Stimulated activated CD8-positive, alpha-beta memory T cell treated with anti-CD3 and anti-CD28 coated beads, Interleukin-12 subunit alpha, Interleukin-12 subunit beta, amount 100 ng/mL, for 1 hour (primary cell): ENCODE measurements around the gene LGALS16.
"Not testable (repeated sequence)": the region's sequence is repeated elsewhere in the genome, so short reads cannot be mapped to it uniquely, and the experiment has no call there.

Source experiments
- DNase-seq: peaks from one replicate; pipeline ENCODE4 v3.0.0-alpha.2; 2020; ENCODE audit warnings: low read depth

LGALS16 gene

DNA sequence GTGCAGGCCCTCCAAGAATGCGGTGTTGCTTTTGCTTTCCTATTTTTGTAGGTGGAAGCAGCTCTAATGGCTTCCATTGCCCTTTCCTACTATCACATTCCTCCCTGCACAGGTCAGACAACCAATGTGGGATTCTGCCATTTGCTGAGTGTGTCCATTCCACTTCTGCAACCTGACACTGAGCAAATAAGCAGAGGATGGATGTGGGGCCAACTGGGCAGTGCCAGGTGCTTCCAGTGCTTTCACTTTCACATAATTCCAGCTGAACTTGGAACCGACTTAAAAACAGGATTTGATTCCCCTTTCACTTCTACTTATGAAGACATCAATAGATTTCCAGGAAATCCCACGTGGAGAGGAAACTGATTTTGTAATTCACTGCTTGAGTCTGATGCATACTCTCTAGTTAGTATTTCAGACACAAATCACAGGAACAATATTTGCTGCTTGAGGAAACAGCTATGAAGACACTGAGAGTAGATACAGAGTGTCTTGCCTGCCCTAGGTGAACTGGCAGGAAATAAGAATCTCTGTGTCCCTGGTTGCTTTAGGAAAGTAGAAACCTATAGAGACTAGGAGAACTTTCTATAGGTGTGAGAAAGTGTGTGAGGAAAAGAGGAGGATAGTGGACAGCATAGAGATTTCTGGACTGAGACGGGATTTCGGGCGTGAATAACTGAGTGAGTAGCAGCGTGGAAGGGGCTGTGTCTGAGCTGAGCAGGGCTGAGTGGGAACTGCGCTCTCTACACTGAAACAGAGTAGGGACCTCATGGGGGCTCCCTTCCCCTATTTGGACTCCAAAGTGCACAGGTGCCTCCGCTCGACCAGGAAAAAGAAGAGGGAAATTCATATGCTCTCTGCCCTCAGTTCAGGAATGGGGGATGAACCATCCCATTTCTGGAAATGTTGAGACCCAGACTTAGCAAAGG lies 22.5 kb downstream of the LGALS16 start:
- no peak for DNase-seq

DNA sequence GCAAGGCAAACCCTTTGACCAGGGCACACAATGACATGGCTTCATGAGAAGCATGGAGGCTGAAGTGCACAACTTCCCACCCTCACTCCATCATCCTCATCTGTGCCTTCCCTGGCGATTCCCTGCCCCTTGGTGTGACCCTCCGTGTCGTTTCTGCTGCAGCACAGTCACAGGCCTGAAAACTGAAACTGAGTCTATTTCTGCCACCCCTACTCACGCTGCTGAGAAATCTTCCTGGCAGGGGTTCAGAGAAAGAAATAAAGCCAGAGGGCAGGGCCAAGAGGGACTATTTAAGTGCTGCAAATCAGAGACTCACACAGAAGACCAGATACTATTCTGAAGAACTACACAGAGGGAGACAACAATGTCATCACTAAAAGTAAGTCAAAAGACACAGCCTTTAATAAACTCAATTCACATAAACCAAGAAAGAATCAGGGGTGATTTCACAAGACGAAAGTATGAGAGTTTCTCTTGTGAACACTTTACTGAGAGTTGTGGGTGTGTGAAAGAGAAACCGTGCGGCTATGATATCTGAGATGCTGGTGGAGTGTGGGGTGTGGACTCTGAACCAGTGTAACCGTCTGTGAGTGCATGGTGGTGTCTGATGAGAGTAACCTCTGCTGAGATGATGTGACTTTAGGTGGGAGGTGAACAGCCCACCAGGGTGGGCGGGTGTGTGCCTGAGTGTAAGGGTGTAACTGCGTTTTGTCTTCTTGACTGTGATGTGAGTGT lies 23.5 kb downstream of the LGALS16 start:
- DNase-seq, result no peak

DNA sequence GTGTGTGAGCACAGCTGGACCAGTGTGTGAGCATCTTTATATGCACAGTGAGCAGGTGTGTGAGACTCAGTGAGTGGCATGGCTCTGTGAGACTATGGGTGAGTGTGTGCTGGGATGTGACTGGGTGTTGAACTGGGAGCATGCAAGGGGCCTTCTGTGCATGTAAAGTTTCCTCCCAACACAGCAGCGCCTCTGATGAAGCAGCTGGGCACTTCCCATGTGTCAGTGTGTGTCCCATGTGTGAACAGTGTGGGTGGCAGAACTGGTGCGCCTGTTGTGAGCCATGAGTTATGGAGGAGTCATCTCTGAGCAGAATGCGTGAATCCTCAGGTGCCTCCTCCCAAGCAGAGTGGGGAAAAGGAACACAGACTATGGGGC lies 24.1 kb downstream of the LGALS16 start:
- DNase-seq, result no peak

DNA sequence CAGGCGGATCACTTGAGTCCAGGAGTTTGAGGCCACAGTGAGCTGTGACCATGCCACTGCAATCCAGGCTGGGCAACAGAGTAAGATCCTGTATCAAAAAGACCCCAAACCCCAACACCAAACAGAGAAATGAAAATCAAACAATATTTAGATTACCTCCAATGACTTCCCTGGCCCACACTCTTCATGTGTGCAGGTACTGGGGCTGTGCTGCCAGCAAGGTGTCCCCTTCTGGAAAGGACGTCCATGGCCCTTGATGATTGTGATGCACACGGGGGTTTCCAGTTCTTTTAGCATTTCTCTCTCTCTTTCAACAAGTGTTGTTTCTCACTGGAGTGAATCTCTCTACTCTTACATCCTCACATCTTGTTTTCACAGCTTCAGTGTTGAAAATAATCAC lies 24.9 kb downstream of the LGALS16 start:
- no peak for DNase-seq

DNA sequence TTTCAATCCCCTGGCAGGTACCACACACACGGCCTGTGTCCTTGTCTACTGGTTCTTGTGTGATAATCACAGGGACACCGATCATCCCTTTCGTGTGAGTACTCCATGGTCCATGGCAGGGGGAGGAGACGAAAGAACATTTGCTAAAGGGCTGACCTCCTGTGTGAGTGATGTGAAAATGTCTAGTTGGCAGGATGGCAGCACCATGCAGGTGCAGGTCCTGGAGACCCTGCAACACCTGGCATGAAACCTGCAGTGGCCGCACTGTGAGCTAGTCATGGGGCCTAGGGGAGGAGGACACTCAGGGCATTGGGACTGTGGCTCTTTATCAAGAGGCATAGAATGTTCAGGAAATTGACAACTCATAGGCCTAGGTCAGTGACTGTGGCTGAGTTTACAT lies 25.7 kb downstream of the LGALS16 start:
- DNase-seq, result no peak

DNA sequence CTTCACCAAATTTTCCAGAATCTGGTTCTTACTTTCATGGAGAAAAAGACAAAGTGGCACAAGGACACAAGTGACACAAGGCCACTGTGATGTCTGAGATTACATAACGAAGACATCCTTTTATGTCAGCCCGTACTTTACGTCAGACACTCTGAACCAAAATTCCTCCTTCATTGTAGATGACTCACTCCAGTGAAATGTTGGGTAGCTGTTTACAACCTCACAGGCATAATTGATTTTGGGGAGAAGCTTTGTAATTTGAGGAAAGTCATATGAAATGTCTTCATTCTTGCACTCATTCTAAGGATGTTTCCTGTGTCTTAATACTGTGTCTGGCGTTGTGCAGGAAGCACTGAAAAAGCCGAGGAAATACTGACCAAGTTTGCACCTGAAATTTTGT lies 28.6 kb downstream of the LGALS16 start:
- no peak for DNase-seq

DNA sequence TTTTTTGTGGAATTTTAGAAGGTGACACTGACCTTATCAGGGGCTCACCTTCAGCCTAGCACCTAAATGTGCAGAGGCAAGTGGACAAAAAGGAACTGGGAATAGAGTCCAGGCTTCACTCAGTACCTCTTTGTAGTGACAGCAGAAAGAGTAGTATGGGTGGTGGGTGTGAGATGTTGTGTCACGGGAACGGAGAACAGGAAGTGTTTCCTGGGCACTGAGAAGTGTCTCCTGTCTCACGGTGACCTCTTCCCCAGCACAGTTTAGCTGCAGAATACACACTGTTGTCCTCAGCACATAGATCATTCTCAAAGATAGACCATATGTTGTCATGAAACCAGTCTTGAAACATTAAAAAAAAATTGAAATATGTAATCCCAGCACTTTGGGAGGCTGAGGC lies 31.0 kb downstream of the LGALS16 start:
- no peak for DNase-seq

DNA sequence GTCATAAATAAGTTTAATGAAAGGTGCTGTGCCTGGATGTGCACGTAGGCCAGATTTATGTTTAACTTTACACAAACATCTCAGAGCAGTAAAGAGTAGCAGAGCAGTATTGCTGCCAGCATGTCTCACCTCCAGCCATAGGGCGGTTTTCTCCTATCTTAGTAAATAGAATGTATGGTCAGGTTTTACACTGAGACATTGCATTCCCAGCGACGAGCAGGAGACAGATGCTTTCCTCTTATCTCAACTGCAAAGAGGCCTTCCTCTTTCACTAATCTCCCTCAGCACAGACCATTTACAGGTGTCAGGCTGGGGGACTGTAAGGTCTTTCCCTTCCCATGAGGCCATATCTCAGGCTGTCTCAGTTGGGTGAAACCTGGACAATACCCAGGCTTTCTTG lies 32.9 kb downstream of the LGALS16 start:
- DNase-seq, result not testable (repeated sequence)

DNA sequence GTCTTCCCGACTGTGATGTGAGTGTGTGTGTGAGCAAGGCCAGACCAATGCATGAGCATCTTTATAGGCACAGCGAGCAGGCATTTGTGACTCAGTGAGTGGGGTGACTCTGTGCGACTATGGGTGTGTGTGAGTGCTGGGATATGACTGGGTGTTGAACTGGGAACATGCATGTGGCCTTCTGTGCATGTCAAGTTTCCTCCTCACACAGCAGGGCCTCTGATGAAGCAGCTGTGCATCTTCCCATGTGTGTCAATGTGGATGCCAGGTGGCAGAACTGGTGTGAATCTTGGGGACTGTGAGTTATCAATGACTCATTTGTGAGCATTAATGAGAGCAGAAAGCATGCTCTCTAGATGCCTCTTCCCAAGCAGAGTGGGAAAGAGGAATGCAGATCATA lies 36.5 kb downstream of the LGALS16 start:
- DNase-seq, result no peak

DNA sequence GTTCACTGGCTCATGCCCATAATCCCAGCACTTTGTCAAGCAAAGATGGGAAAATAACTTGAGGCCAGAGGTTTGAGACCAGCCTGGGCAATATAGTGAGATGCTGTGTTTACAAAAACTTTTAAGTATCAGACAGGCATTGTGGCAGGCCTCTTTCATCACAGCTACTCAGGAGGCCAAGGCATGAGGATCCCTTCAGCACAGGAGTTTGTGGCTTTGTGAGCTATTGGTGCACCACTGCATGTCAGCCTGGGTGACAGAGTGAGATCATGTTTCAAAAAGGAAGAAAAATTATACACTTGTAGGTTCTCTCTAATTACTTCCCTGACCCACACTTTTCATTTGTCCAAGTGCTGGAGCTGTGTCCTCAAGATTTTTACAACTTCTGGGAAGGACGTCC lies 37.1 kb downstream of the LGALS16 start:
- DNase-seq, result no peak

DNA sequence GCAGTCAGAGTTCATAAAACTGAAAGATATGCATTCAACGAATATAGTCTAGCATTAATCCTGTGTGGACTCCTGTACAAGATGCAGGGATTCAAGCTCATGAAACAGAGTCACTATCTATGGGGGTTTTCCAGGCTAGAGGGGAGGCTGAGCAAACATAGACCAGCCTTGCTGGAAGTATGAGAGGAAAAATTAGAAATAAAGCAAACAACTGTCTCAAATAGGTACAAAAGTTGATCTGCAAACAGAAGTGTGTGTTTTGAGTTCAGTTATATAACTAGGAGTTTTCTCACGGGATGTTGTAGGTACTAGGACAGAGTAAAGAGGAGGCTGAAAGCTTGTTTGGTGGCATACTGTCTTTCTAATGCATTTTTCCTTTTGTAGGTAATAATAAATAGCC lies 40.0 kb downstream of the LGALS16 start:
- DNase-seq, result no peak

DNA sequence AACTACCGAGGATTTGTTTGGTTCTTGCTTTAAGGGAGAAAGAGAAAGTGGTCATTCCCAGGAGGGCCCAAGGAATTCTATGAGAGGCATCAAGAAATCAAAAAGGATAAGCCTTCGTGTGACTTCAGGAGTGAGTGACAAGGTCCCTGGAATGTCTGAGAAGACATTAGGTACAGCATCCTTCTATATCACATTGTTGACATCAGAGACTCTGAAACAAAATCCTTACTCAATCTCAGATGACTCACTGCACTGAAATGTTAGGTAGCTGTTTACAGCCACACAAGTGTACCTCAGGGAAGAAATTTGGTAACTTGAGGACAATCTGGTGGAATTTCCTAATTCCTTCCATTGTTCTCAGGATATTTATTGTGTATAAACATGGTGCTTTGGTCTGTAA lies 40.7 kb downstream of the LGALS16 start:
- no peak for DNase-seq

DNA sequence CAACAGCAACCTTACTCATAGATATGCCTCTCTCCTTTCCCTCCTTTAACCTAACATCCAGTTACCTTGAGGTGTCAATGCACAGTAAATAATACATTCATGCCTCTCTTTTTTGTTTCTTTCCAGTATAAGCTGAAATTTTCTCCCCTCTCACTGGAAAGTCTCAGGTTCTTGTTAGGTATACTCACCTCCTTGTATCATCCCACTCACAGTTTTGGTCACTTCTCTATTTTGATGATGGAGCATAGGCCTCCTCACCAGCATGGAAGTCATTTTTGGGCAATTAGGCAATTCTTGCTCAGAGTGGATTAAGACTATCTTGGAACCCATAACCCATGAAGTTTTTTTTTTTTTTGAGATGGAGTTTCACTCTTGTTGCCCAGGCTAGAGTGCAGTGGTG lies 42.8 kb downstream of the LGALS16 start:
- DNase-seq, result no peak

DNA sequence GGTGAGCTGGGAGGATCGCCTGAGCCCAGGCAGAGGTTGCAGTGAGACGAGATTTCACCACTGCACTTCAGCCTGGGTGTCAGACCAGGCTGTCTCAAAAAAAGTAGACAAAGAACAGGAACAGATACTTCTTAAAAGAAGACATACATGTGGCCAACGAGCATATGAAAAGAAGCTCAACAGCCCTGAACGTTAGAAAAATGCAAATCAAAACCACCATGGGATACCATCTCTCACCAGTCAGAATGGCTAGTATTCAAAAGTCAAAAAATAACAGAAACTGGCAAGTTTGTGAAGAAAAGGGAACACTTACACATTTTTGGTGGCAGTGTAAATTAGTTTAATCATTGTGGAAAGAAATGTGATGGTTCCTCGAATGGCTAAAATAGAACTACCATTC lies 45.6 kb downstream of the LGALS16 start:
- DNase-seq, result no peak

DNA sequence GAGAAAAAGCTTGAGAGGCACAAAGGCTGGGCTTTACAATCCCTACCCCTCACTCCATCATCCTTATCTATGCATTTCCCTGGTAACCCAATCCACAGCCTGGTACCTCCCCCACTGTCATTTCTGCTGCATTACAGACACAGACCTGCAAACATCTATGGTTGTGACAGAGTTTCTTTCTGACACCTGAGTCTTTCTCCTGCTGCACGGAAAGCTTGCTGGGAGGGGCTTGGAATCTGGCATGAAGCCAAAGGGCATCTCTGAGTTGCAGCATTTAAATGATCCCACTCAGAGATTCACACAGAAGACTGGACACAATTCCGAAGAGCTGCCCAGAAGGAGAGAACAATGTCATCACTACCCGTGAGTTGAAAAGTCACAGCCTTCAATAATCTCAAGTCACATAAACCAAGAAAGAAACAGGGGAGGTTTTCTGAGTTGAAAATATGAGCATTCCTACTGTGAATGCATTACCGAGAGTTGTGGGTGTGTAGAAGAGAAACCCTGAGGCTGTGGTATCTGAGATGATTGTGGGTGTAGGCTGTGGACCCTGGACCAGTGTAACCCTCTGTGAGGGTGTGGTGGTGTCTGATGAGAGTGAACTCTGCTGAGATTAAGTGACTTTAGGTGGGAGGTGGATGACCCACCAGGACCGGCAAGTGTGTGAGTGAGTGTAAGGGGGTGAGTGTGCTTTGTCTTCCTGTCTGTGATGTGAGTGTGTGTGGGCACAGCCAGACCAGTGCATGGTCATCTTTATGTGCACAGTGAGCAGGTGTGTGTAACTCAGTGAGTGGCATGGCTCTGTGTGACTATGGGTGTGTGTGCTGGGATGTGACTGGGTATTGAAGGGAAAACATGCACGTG lies 48.7 kb downstream of the LGALS16 start, which contains the start of gene LGALS14:
Gene LGALS14, plus strand, starts transcription at position 301 of the 864 bp plus-strand sequence. Its CDS starts 48 bp downstream, at position 349.
- DNase-seq, result no peak

DNA sequence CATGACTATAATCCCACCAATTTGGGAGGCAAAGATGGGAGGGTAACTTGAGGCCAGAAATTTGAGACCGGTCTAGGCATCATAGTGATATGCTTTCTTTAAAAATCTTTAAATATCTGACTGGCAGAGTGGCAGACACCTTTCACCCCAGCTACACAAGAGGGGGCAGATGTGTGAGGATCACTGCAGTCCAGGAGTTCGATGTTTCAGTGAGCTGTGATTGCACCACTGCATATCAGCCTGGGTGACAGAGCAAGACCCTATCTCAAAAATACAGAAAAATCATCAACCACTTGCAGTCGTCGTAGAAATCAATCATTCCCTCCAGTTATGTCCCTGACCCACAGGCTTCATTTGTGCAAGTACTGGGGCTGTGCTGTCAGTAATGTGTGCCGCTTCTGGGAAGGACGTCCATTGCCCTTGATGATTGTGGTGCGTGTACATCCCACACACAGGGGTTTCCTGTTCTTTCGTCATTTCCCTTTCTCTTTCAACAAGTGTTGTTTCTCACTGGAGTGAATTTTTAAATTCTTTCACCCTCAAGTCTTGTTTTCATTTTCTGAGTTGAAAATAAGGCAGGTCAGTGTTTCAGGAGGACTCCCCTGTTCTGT lies 50.0 kb downstream of the LGALS16 start:
- DNase-seq, result no peak

DNA sequence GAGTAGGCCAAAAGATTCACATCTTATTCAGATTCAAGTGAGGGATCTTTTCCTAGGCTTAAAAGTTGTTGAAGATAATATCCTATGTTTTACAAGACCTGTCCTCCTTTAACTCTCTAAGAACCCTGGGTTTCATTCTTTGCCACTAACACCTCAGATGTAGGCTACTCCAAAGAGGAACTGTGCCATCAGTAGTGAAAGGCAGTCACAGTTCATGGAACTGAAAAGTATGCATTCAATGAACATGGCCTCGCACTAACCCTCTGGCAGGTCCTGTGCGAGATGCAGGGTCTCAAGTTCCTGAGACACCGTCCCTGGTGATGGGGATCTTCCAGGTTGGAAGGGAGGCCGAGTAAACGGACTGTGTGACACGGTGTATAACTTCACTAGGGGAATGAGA lies 52.9 kb downstream of the LGALS16 start:
- DNase-seq, result no peak

DNA sequence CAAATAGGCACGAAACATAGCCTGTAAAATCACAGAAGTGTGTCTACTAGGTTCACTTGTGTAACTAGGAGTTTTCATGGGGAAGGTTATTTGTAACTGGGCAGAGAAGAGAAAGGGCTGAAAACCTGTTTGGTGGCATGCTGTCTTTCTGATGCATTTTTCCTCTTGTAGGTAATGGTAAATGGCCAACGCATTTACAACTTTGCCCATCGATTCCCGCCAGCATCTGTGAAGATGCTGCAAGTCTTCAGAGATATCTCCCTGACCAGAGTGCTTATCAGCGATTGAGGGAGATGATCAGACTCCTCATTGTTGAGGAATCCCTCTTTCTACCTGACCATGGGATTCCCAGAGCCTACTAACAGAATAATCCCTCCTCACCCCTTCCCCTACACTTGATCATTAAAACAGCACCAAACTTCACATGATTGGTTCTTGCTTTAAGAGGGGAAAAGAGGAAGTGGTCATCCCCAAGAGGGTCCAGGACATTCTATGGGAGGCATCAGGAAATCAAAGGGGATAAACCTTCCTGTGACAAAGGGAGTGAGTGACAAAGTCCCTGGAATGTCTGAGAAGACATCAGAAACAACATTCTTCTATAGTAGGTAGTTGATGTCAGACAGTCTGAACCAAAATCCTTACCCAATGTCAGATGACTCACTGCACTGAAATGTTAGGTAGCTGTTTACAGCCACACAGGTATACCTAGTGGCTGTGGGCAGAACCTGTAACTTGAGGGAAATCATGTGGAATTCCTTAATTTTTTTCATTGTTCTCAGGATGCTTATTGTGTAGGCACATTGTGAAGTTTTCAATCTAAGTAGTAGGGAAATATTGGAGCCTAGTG lies 53.5 kb downstream of the LGALS16 start:
- DNase-seq, result no peak
